ENCODE measurements around the gene MVD. TPM values are rescaled to one million over a fixed set of nuclear protein-coding genes. Genes with fewer than 3 reads are reported as not detected.
A peak's percentile ranks its signal among the peaks of the same experiment; 100 is the strongest.

The MVD gene
- total and polyA plus RNA-seq, 2 of the 13 experiments (the other 11 are each of a cell fraction or from before 2014, with no cell fraction given), result 28.1 to 187 TPM

GRCh38 chr16:88618956-88619667, 43.8 kb downstream of the MVD start (continued):
- TF ChIP-seq, protein P1, sequence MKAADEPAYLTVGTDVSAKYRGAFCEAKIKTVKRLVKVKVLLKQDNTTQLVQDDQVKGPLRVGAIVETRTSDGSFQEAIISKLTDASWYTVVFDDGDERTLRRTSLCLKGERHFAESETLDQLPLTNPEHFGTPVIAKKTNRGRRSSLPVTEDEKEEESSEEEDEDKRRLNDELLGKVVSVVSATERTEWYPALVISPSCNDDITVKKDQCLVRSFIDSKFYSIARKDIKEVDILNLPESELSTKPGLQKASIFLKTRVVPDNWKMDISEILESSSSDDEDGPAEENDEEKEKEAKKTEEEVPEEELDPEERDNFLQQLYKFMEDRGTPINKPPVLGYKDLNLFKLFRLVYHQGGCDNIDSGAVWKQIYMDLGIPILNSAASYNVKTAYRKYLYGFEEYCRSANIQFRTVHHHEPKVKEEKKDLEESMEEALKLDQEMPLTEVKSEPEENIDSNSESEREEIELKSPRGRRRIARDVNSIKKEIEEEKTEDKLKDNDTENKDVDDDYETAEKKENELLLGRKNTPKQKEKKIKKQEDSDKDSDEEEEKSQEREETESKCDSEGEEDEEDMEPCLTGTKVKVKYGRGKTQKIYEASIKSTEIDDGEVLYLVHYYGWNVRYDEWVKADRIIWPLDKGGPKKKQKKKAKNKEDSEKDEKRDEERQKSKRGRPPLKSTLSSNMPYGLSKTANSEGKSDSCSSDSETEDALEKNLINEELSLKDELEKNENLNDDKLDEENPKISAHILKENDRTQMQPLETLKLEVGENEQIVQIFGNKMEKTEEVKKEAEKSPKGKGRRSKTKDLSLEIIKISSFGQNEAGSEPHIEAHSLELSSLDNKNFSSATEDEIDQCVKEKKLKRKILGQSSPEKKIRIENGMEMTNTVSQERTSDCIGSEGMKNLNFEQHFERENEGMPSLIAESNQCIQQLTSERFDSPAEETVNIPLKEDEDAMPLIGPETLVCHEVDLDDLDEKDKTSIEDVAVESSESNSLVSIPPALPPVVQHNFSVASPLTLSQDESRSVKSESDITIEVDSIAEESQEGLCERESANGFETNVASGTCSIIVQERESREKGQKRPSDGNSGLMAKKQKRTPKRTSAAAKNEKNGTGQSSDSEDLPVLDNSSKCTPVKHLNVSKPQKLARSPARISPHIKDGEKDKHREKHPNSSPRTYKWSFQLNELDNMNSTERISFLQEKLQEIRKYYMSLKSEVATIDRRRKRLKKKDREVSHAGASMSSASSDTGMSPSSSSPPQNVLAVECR (CRISPR knock-in tag; IDR thresholded peaks at IDR 0.05; ENCODE audit: borderline replicate concordance), result 0 out of 2 replicates have a peak, but pooled peaks have one; percentile 6
- TF ChIP-seq AGO2 (optimal IDR thresholded peaks at IDR 0.05; ENCODE audit: low read depth, low read length), result peak; percentile 31
- no peak for TF ChIP-seq ZNF788 (CRISPR knock-in tag; IDR thresholded peaks at IDR 0.05; ENCODE audit: borderline replicate concordance)
- TF ChIP-seq, protein P2, sequence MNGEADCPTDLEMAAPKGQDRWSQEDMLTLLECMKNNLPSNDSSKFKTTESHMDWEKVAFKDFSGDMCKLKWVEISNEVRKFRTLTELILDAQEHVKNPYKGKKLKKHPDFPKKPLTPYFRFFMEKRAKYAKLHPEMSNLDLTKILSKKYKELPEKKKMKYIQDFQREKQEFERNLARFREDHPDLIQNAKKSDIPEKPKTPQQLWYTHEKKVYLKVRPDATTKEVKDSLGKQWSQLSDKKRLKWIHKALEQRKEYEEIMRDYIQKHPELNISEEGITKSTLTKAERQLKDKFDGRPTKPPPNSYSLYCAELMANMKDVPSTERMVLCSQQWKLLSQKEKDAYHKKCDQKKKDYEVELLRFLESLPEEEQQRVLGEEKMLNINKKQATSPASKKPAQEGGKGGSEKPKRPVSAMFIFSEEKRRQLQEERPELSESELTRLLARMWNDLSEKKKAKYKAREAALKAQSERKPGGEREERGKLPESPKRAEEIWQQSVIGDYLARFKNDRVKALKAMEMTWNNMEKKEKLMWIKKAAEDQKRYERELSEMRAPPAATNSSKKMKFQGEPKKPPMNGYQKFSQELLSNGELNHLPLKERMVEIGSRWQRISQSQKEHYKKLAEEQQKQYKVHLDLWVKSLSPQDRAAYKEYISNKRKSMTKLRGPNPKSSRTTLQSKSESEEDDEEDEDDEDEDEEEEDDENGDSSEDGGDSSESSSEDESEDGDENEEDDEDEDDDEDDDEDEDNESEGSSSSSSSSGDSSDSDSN (CRISPR knock-in tag; IDR thresholded peaks at IDR 0.05), result 0 out of 2 replicates have a peak, but pooled peaks have one; percentile 28
- 0 out of 2 replicates have a peak, but pooled peaks have one; percentile 2 for TF ChIP-seq FOXO1 (CRISPR knock-in tag; IDR thresholded peaks at IDR 0.05)
- TF ChIP-seq NPAS2 (CRISPR knock-in tag; IDR thresholded peaks at IDR 0.05; ENCODE audit: borderline replicate concordance), result no peak
- no peak for TF ChIP-seq SP140L (CRISPR knock-in tag; IDR thresholded peaks at IDR 0.05; ENCODE audit: borderline replicate concordance)
- TF ChIP-seq ZBTB7A (CRISPR knock-in tag; IDR thresholded peaks at IDR 0.05), result no peak
- TF ChIP-seq ZNF343 (CRISPR knock-in tag; IDR thresholded peaks at IDR 0.05), result 0 out of 2 replicates have a peak, but pooled peaks have one; percentile 19
- TF ChIP-seq, protein P3, sequence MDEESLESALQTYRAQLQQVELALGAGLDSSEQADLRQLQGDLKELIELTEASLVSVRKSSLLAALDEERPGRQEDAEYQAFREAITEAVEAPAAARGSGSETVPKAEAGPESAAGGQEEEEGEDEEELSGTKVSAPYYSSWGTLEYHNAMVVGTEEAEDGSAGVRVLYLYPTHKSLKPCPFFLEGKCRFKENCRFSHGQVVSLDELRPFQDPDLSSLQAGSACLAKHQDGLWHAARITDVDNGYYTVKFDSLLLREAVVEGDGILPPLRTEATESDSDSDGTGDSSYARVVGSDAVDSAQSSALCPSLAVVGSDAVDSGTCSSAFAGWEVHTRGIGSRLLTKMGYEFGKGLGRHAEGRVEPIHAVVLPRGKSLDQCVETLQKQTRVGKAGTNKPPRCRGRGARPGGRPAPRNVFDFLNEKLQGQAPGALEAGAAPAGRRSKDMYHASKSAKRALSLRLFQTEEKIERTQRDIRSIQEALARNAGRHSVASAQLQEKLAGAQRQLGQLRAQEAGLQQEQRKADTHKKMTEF (CRISPR knock-in tag; IDR thresholded peaks at IDR 0.05), result 0 out of 2 replicates have a peak, but pooled peaks have one; percentile 9
- TF ChIP-seq ZNF772 (CRISPR knock-in tag; IDR thresholded peaks at IDR 0.05), result no peak
- TF ChIP-seq, protein P4, sequence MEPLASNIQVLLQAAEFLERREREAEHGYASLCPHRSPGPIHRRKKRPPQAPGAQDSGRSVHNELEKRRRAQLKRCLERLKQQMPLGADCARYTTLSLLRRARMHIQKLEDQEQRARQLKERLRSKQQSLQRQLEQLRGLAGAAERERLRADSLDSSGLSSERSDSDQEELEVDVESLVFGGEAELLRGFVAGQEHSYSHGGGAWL (CRISPR knock-in tag; IDR thresholded peaks at IDR 0.05), result 0 out of 2 replicates have a peak, but pooled peaks have one; percentile 1
- TF ChIP-seq, protein P5, sequence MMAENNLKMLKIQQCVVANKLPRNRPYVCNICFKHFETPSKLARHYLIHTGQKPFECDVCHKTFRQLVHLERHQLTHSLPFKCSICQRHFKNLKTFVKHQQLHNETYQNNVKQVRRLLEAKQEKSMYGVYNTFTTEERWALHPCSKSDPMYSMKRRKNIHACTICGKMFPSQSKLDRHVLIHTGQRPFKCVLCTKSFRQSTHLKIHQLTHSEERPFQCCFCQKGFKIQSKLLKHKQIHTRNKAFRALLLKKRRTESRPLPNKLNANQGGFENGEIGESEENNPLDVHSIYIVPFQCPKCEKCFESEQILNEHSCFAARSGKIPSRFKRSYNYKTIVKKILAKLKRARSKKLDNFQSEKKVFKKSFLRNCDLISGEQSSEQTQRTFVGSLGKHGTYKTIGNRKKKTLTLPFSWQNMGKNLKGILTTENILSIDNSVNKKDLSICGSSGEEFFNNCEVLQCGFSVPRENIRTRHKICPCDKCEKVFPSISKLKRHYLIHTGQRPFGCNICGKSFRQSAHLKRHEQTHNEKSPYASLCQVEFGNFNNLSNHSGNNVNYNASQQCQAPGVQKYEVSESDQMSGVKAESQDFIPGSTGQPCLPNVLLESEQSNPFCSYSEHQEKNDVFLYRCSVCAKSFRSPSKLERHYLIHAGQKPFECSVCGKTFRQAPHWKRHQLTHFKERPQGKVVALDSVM (CRISPR knock-in tag; IDR thresholded peaks at IDR 0.05), result 0 out of 2 replicates have a peak, but pooled peaks have one; percentile 8
- 0 out of 2 replicates have a peak, but pooled peaks have one; percentile 51 for TF ChIP-seq ZNF276 (CRISPR knock-in tag; IDR thresholded peaks at IDR 0.05; ENCODE audit: low read depth)
- TF ChIP-seq ZNF724P (CRISPR knock-in tag; IDR thresholded peaks at IDR 0.05; ENCODE audit: borderline replicate concordance), result 0 out of 2 replicates have a peak, but pooled peaks have one; percentile 5

Measured in HepG2 (cell line).